HCT116 (cell line): ENCODE measurements around the gene SPOCK3. TPM values are rescaled to one million over a fixed set of nuclear protein-coding genes. Genes with fewer than 3 reads are reported as not detected.

Experiments
- ATAC-seq: fragments of 200-7000 bp; cut with Tn5 transposase; 2 replicates; pipeline ENCODE4 v1.9.1; 2020; ENCODE audit warnings: mild to moderate bottlenecking, moderate library complexity
- BruUV-seq: library from RNA; stranded (reverse); fragments of 400-500 nt; replicated peaks from 2 replicates; lab custom pipeline; 2021; lab: Mats Ljungman, UMichigan
- CTCF ChIA-PET: fragments of 300-600 bp; sonication (Branson Sonifier 250); formaldehyde crosslinking; loops from one replicate; lab custom pipeline; 2021; ENCODE audit warnings: antibody characterized with exemption; lab: Charles Lee
- POLR2A ChIA-PET: fragments of 300-600, 350-600 bp; sonication (Branson Sonifier 250); formaldehyde crosslinking; loops from one replicate; lab custom pipeline; 2021; ENCODE audit warnings: antibody characterized with exemption; lab: Charles Lee
- RAD21 ChIA-PET, 2 experiments: fragments of 300-600 bp; sonication (Branson Sonifier 250); formaldehyde crosslinking; loops; one replicate each; lab custom pipeline; 2023; ENCODE audit warnings: low total read pairs in 2 of 2; ENCODE audit not compliant: uncharacterized antibody in 2 of 2, unreplicated experiment in 2 of 2, low non-redundant PET in 1 of 2; lab: Charles Lee
- DNase-seq: peaks from one replicate; pipeline ENCODE4 v3.0.0-alpha.2; 2010; ENCODE audit warnings: low read depth, low spot score
- H2AFZ ChIP-seq: fragments of 200-600 bp; shearing (Covaris generic), sonication (generic); 2 replicates; pipeline ENCODE4 v1.6.1; 2017; ENCODE audit warnings: low read depth, mixed run types, mixed read lengths, antibody characterized with exemption, low read length; ENCODE audit not compliant: poor library complexity, severe bottlenecking
- H3K27ac ChIP-seq: 2 replicates; pipeline ENCODE4 v1.5.1; 2012; ENCODE audit warnings: low read depth, low read length
- H3K27me3 ChIP-seq: fragments of 200-600 bp; sonication (generic); 2 replicates; pipeline ENCODE4 v1.6.1; 2016; ENCODE audit warnings: mixed run types, low read length, mixed read lengths; ENCODE audit not compliant: insufficient read depth
- H3K36me3 ChIP-seq, 2 experiments: fragments of 200-500 bp in 1 of 2; fragments of 200-600 bp in 1 of 2; sonication (Bioruptor generic) in 1 of 2; sonication (generic) in 1 of 2; 2 replicates each; pipeline versions ENCODE4 v1.5.1 to v1.6.1; 2014 to 2016; ENCODE audit warnings: low read length in 2 of 2, inconsistent platforms in 1 of 2, mixed read lengths in 1 of 2, mixed run types in 1 of 2; ENCODE audit not compliant: insufficient read depth in 2 of 2, control insufficient read depth in 1 of 2
- H3K4me1 ChIP-seq, 2 experiments: fragments of 200-600 bp in 1 of 2; sonication (generic) in 1 of 2; 2 replicates each; pipeline versions ENCODE4 v1.5.1 to v1.6.1; 2012 to 2017; ENCODE audit warnings: low read length in 2 of 2, inconsistent platforms in 1 of 2, mild to moderate bottlenecking in 1 of 2, mixed read lengths in 1 of 2, mixed run types in 1 of 2, moderate library complexity in 1 of 2; ENCODE audit not compliant: insufficient read depth in 2 of 2, control insufficient read depth in 1 of 2
- H3K4me2 ChIP-seq: fragments of 200-600 bp; sonication (generic); 2 replicates; pipeline ENCODE4 v1.6.1; 2017; ENCODE audit warnings: mixed run types, low read length, mixed read lengths
- H3K4me3 ChIP-seq, 2 experiments: fragments of 200-600 bp in 1 of 2; sonication (generic) in 1 of 2; replicated peaks in 1 of 2; 2 replicates each; pipeline ENCODE4 v1.5.1; 2011 to 2016; ENCODE audit warnings: low read length in 2 of 2, control low read depth in 1 of 2, low read depth in 1 of 2, mild to moderate bottlenecking in 1 of 2, mixed read lengths in 1 of 2, mixed run types in 1 of 2
- H3K79me2 ChIP-seq: fragments of 200-600 bp; sonication (generic); 2 replicates; pipeline ENCODE4 v1.6.1; 2017; ENCODE audit warnings: mild to moderate bottlenecking, mixed run types, low read length, moderate library complexity, mixed read lengths; ENCODE audit not compliant: insufficient read depth
- H3K9ac ChIP-seq: fragments of 200-600 bp; sonication (generic); 2 replicates; pipeline ENCODE4 v1.6.1; 2016; ENCODE audit warnings: low read length, mixed read lengths
- H3K9me2 ChIP-seq: fragments of 200-600 bp; sonication (generic), shearing (Covaris generic); 2 replicates; pipeline ENCODE4 v1.6.1; 2017; ENCODE audit warnings: mixed run types, mild to moderate bottlenecking, moderate library complexity; ENCODE audit not compliant: insufficient read depth
- H3K9me3 ChIP-seq, 2 experiments: fragments of 200-500 bp in 1 of 2; fragments of 200-600 bp in 1 of 2; sonication (Bioruptor generic) in 1 of 2; sonication (generic) in 1 of 2; 2 replicates each; pipeline ENCODE4 v1.6.1; 2014 to 2017; ENCODE audit warnings: low read length in 2 of 2, mixed read lengths in 2 of 2, inconsistent platforms in 1 of 2, low read depth in 1 of 2, mild to moderate bottlenecking in 1 of 2, mixed run types in 1 of 2, moderate library complexity in 1 of 2; ENCODE audit not compliant: control insufficient read depth in 1 of 2, insufficient read depth in 1 of 2
- H4K20me1 ChIP-seq: fragments of 200-600 bp; sonication (generic), shearing (Covaris generic); 2 replicates; pipeline ENCODE4 v1.6.1; 2017; ENCODE audit warnings: mixed run types, mild to moderate bottlenecking, moderate library complexity; ENCODE audit not compliant: insufficient read depth
- CBX3 ChIP-seq: IDR thresholded peaks from 2 replicates; pipeline ENCODE4 v1.6.1; 2012; ENCODE audit warnings: low read depth
- CEBPB ChIP-seq: IDR thresholded peaks from 2 replicates; pipeline ENCODE4 v1.6.1; 2012; ENCODE audit warnings: low read depth
- CTCF ChIP-seq, 3 experiments: fragments of 200-600 bp in 1 of 3; sonication (generic) in 1 of 3; IDR thresholded peaks in 2 of 3; conservative IDR thresholded peaks in 1 of 3; 2 replicates each; pipeline ENCODE4 v1.5.1; 2012 to 2017; ENCODE audit warnings: low read depth in 2 of 3, low read length in 2 of 3, antibody characterized with exemption in 1 of 3, borderline replicate concordance in 1 of 3, control low read depth in 1 of 3, mild to moderate bottlenecking in 1 of 3, mixed read lengths in 1 of 3, mixed run types in 1 of 3, moderate library complexity in 1 of 3; ENCODE audit not compliant: insufficient read depth in 1 of 3
- ELF1 ChIP-seq: IDR thresholded peaks from 2 replicates; pipeline ENCODE4 v1.6.1; 2012; ENCODE audit warnings: low read depth, borderline replicate concordance
- EZH2phosphoT487 ChIP-seq: fragments of 200-600 bp; IDR thresholded peaks from 2 replicates; pipeline ENCODE4 v1.6.1; 2018; ENCODE audit warnings: antibody characterized with exemption, borderline replicate concordance
- FOSL1 ChIP-seq: IDR thresholded peaks from 2 replicates; pipeline ENCODE4 v1.6.1; 2012; ENCODE audit warnings: low read depth
- POLR2A ChIP-seq: IDR thresholded peaks from 2 replicates; pipeline ENCODE4 v1.7.0; 2011; ENCODE audit warnings: borderline replicate concordance; ENCODE audit not compliant: insufficient read depth, insufficient read length; ENCODE audit errors: extremely low read depth
- POLR2AphosphoS5 ChIP-seq: IDR thresholded peaks from 2 replicates; pipeline ENCODE4 v1.6.1; 2011; ENCODE audit warnings: mild to moderate bottlenecking, low read depth, low read length, moderate library complexity
- RAD21 ChIP-seq: IDR thresholded peaks from 2 replicates; pipeline ENCODE4 v1.6.1; 2012; ENCODE audit warnings: low read depth, mild to moderate bottlenecking
- SIN3A ChIP-seq: IDR thresholded peaks from 2 replicates; pipeline ENCODE4 v1.6.1; 2012; ENCODE audit warnings: low read depth
- SP1 ChIP-seq: IDR thresholded peaks from 2 replicates; pipeline ENCODE4 v1.6.1; 2012; ENCODE audit warnings: low read depth
- SRF ChIP-seq: IDR thresholded peaks from 2 replicates; pipeline ENCODE4 v1.6.1; 2012; ENCODE audit warnings: low read depth
- ZBTB33 ChIP-seq: IDR thresholded peaks from 2 replicates; pipeline ENCODE4 v1.6.1; 2011; ENCODE audit warnings: mild to moderate bottlenecking, low read length, moderate library complexity; ENCODE audit not compliant: insufficient replicate concordance; ENCODE audit errors: extremely low read depth
- ZNF274 ChIP-seq: fragments of 200-500 bp; sonication (Bioruptor generic); IDR thresholded peaks from 2 replicates; pipeline ENCODE4 v1.6.1; 2014; ENCODE audit warnings: mild to moderate bottlenecking, low read depth, low read length, inconsistent platforms
- intact Hi-C: fragments of 100-400 bp; cut with micrococcal nuclease; formaldehyde crosslinking; loops from 2 replicates; pipeline ENCODE4 v1.10.0; 2022
- total RNA-seq: library from RNA; stranded (reverse); gene quantifications from one replicate; pipeline ENCODE4 v1.2.1, GENCODE V29; 2021; ENCODE audit not compliant: unreplicated experiment
- TF ChIP-seq, protein P1 (sequence below): IDR thresholded peaks from 2 replicates; pipeline ENCODE4 v1.6.1; 2012
- TF ChIP-seq, protein P2 (sequence below): IDR thresholded peaks from 2 replicates; pipeline ENCODE4 v1.6.1; 2012; ENCODE audit warnings: low read depth

SPOCK3 gene
- total RNA-seq, 1 experiment from 2014 or later: 1.7 TPM

DNA sequence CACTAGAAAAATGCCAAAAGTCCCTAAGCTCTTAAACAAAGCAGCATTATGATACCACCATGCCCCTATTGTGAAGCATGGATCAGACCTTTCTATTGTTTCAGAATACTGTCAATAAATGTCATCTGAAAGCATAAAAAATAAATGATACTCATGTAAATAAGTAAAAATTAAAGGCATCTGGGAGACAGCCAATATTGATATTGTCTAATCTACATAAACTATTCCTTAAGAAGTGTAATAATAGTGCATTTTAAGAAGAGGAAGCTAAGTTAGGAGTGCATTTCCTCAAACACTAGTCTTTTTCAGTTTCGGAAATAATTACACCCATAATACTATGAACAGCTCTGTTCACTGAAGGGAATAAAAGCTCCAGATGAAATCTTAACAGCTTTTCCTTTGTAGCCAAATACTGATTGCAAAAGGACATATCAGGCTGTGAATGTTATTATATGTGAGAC, 181.6 kb downstream of the SPOCK3 start:
- Histone ChIP-seq H3K9ac (no peak overlapping the region), H3K79me2 (no peaks in the 10 kb centered on the region), H3K36me3 (no peaks in the 10 kb centered on the region), H3K27ac (no peak overlapping the region), H3K4me3 (no peak overlapping the region)
- ChIA-PET POLR2A (no interaction called here), CTCF (no interaction called here), RAD21 (interaction anchor here in 1 of 2 experiments (0.8 kb wide), 1 partner anchor 154 kb away, joined by 3 read pairs; no protein-coding TSS in a partner anchor)
- no TSS peak for BruUV-seq
- no peak for ATAC-seq
- TF ChIP-seq ZBTB33: no peak
- TF ChIP-seq, protein P1, sequence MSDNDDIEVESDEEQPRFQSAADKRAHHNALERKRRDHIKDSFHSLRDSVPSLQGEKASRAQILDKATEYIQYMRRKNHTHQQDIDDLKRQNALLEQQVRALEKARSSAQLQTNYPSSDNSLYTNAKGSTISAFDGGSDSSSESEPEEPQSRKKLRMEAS: no peak
- TF ChIP-seq CBX3: no peak
- no peak for TF ChIP-seq RAD21
- no peak for TF ChIP-seq ZNF274
- TF ChIP-seq SRF: no peak
- TF ChIP-seq POLR2A: no peak
- TF ChIP-seq CEBPB: no peak
- TF ChIP-seq EZH2phosphoT487: no peak
- TF ChIP-seq, protein P2, sequence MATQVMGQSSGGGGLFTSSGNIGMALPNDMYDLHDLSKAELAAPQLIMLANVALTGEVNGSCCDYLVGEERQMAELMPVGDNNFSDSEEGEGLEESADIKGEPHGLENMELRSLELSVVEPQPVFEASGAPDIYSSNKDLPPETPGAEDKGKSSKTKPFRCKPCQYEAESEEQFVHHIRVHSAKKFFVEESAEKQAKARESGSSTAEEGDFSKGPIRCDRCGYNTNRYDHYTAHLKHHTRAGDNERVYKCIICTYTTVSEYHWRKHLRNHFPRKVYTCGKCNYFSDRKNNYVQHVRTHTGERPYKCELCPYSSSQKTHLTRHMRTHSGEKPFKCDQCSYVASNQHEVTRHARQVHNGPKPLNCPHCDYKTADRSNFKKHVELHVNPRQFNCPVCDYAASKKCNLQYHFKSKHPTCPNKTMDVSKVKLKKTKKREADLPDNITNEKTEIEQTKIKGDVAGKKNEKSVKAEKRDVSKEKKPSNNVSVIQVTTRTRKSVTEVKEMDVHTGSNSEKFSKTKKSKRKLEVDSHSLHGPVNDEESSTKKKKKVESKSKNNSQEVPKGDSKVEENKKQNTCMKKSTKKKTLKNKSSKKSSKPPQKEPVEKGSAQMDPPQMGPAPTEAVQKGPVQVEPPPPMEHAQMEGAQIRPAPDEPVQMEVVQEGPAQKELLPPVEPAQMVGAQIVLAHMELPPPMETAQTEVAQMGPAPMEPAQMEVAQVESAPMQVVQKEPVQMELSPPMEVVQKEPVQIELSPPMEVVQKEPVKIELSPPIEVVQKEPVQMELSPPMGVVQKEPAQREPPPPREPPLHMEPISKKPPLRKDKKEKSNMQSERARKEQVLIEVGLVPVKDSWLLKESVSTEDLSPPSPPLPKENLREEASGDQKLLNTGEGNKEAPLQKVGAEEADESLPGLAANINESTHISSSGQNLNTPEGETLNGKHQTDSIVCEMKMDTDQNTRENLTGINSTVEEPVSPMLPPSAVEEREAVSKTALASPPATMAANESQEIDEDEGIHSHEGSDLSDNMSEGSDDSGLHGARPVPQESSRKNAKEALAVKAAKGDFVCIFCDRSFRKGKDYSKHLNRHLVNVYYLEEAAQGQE: no peak
- no peak for TF ChIP-seq CTCF (IDR thresholded peaks at IDR 0.05 in 2 of 3, conservative IDR thresholded peaks at IDR 0.05 in 1 of 3; ENCODE audit: borderline replicate concordance in 1 of 3, insufficient read depth in 1 of 3, low read depth in 2 of 3, low read length in 2 of 3)
- no peak for TF ChIP-seq FOSL1
- no peak for TF ChIP-seq POLR2AphosphoS5
- TF ChIP-seq SP1: no peak
- TF ChIP-seq SIN3A: no peak
- TF ChIP-seq ELF1: no peak
- TF ChIP-seq, all 23 proteins: peak for 0
- DNase-seq: no peak
- Histone ChIP-seq H3K4me1 (no peaks in the 10 kb centered on the region), H2AFZ (no peak overlapping the region), H3K4me2 (no peak overlapping the region), H3K27me3 (no peaks in the 10 kb centered on the region), H4K20me1 (no peaks in the 10 kb centered on the region), H3K9me2 (no peaks in the 10 kb centered on the region), H3K9me3 (no peaks in the 10 kb centered on the region)
- intact Hi-C loops: no loop called here
